Hepatocyte (in vitro differentiated cells): ENCODE data around the gene ACOX3. TPM values are rescaled to one million over a fixed set of nuclear protein-coding genes. Genes with fewer than 3 reads are reported as not detected.

Experiments
- DNase-seq: peaks from one replicate; pipeline ENCODE4 v3.0.0-alpha.2; 2016; ENCODE audit warnings: low spot score
- H2AFZ ChIP-seq: fragments of 200-600 bp; sonication (generic); 2 replicates; pipeline ENCODE4 v1.6.0; 2016; ENCODE audit warnings: antibody characterized with exemption, mild to moderate bottlenecking
- H3K27ac ChIP-seq: fragments of 200-600 bp; sonication (generic); 2 replicates; pipeline ENCODE4 v1.5.1; 2016; ENCODE audit warnings: mild to moderate bottlenecking
- H3K27me3 ChIP-seq: fragments of 200-600 bp; sonication (generic); 2 replicates; pipeline ENCODE4 v1.6.1; 2016
- H3K36me3 ChIP-seq: fragments of 200-600 bp; sonication (generic); replicated peaks from 2 replicates; pipeline ENCODE4 v1.5.1; 2016; ENCODE audit warnings: low read depth; ENCODE audit not compliant: insufficient read depth
- H3K4me1 ChIP-seq: fragments of 200-600 bp; sonication (generic); 2 replicates; pipeline ENCODE4 v1.5.1; 2016; ENCODE audit warnings: mild to moderate bottlenecking, moderate library complexity; ENCODE audit not compliant: insufficient read depth
- H3K4me2 ChIP-seq: fragments of 200-600 bp; sonication (generic); 2 replicates; pipeline ENCODE4 v1.6.0; 2016
- H3K4me3 ChIP-seq: fragments of 200-600 bp; sonication (generic); 2 replicates; pipeline ENCODE4 v1.5.1; 2016; ENCODE audit warnings: mild to moderate bottlenecking
- H3K79me2 ChIP-seq: fragments of 200-600 bp; sonication (generic); 2 replicates; pipeline ENCODE4 v1.6.0; 2017; ENCODE audit warnings: mild to moderate bottlenecking
- H3K9me2 ChIP-seq: fragments of 200-600 bp; sonication (generic); replicated peaks from 2 replicates; pipeline ENCODE4 v1.6.0; 2017; ENCODE audit warnings: mild to moderate bottlenecking; ENCODE audit not compliant: insufficient read depth
- H3K9me3 ChIP-seq: fragments of 200-600 bp; sonication (generic); 2 replicates; pipeline ENCODE4 v1.5.1; 2016; ENCODE audit warnings: low read depth, mild to moderate bottlenecking
- H4K20me1 ChIP-seq: fragments of 200-600 bp; sonication (generic); 2 replicates; pipeline ENCODE4 v1.6.0; 2016; ENCODE audit warnings: mild to moderate bottlenecking; ENCODE audit not compliant: insufficient read depth, poor library complexity, severe bottlenecking
- CTCF ChIP-seq: fragments of 200-600 bp; sonication (generic); IDR thresholded peaks from 2 replicates; pipeline ENCODE4 v1.5.1; 2016; ENCODE audit warnings: antibody characterized with exemption, mild to moderate bottlenecking; ENCODE audit not compliant: poor library complexity
- EZH2 ChIP-seq: fragments of 200-600 bp; sonication (generic); IDR thresholded peaks from 2 replicates; pipeline ENCODE4 v1.6.1; 2016; ENCODE audit warnings: antibody characterized with exemption, mild to moderate bottlenecking, borderline replicate concordance
- EZH2phosphoT487 ChIP-seq: fragments of 200-600 bp; sonication (generic); IDR thresholded peaks from one replicate; pipeline ENCODE4 v1.6.1; 2018; ENCODE audit warnings: antibody characterized with exemption, mild to moderate bottlenecking, low read depth, moderate library complexity; ENCODE audit not compliant: unreplicated experiment, severe bottlenecking
- WGBS: methylation state at CpG from one replicate; pipeline ENCODE4 v1.1.6; 2016; ENCODE audit warnings: low lambda C conversion rate; ENCODE audit errors: missing lambda C conversion rate; 5-methylcytosine and 5-hydroxymethylcytosine counted together
- polyA plus RNA-seq: library from polyadenylated mRNA; unstranded; fragments of >200 nt; fragmentation: Nextera tagmentation; extraction: Ambion mirVana; gene quantifications from 2 replicates; pipeline ENCODE4 v1.2.1, GENCODE V29; 2016
- total RNA-seq: library from RNA; depleted of rRNA; stranded (reverse); fragments of >200 nt; gene quantifications from 2 replicates; pipeline ENCODE4 v1.2.3, GENCODE V29; 2014

ACOX3 gene
- total and polyA plus RNA-seq, 2 experiments from 2014 or later: 17.6 to 22.5 TPM

GRCh38 chr4:8364141-8364540 is 76.4 kb downstream of the ACOX3 start:
- 90% methylated on average over 7 of the region's 7 CpGs for WGBS
- Histone ChIP-seq H3K4me1 (no peaks in the 10 kb centered on the region), H3K36me3 (no peaks in the 10 kb centered on the region), H3K9me2 (no peaks in the 10 kb centered on the region), H3K27me3 (no peaks in the 10 kb centered on the region), H3K4me2 (no peak overlapping the region), H4K20me1 (no peaks in the 10 kb centered on the region), H2AFZ (no peak overlapping the region), H3K4me3 (no peak overlapping the region), H3K9me3 (peaks cover 11% of the 10 kb centered on the region), H3K27ac (no peak overlapping the region), H3K79me2 (no peaks in the 10 kb centered on the region)
- TF ChIP-seq CTCF (no peak), EZH2 (no peak), EZH2phosphoT487 (no peak)
- DNase-seq: no peak

GRCh38 chr4:8362483-8362882 is 78.0 kb downstream of the ACOX3 start:
- Histone ChIP-seq H3K27ac (no peak overlapping the region), H3K4me1 (no peaks in the 10 kb centered on the region), H3K9me2 (no peaks in the 10 kb centered on the region), H3K4me2 (no peak overlapping the region), H3K27me3 (no peaks in the 10 kb centered on the region), H3K9me3 (peaks cover 11% of the 10 kb centered on the region), H3K4me3 (no peak overlapping the region), H2AFZ (no peak overlapping the region), H3K79me2 (no peaks in the 10 kb centered on the region), H3K36me3 (no peaks in the 10 kb centered on the region), H4K20me1 (no peaks in the 10 kb centered on the region)
- TF ChIP-seq CTCF (no peak), EZH2 (no peak), EZH2phosphoT487 (no peak)
- WGBS: 77% methylated on average over 1 of the region's 1 CpG
- no peak for DNase-seq

GRCh38 chr4:8359193-8359592 is 81.3 kb downstream of the ACOX3 start:
- no peak overlapping the region for H3K4me2 ChIP-seq
- DNase-seq: no peak
- H3K9me3 ChIP-seq: peaks cover 11% of the 10 kb centered on the region
- H3K4me3 ChIP-seq: no peak overlapping the region
- no peak for TF ChIP-seq EZH2phosphoT487
- TF ChIP-seq CTCF: no peak
- TF ChIP-seq EZH2: no peak
- no peaks in the 10 kb centered on the region for H3K79me2 ChIP-seq
- H3K27ac ChIP-seq: no peak overlapping the region
- H3K27me3 ChIP-seq: no peaks in the 10 kb centered on the region
- H3K9me2 ChIP-seq: no peaks in the 10 kb centered on the region
- H2AFZ ChIP-seq: no peak overlapping the region
- no peaks in the 10 kb centered on the region for H3K4me1 ChIP-seq
- 81% methylated on average over 5 of the region's 5 CpGs for WGBS
- H3K36me3 ChIP-seq: no peaks in the 10 kb centered on the region
- no peaks in the 10 kb centered on the region for H4K20me1 ChIP-seq

- H3K79me2 ChIP-seq: no peaks in the 10 kb centered on the region
- H4K20me1 ChIP-seq: no peaks in the 10 kb centered on the region
- H3K4me2 ChIP-seq: no peak overlapping the region
- no peaks in the 10 kb centered on the region for H3K27me3 ChIP-seq
- TF ChIP-seq CTCF (no peak), EZH2 (no peak), EZH2phosphoT487 (no peak)
- 87% methylated on average over 8 of the region's 8 CpGs for WGBS
- H3K4me3 ChIP-seq: no peak overlapping the region
- H3K4me1 ChIP-seq: peaks cover 4% of the 10 kb centered on the region
- no peaks in the 10 kb centered on the region for H3K9me2 ChIP-seq
- H3K27ac ChIP-seq: no peak overlapping the region
- H3K36me3 ChIP-seq: no peaks in the 10 kb centered on the region
- DNase-seq: no peak
- H2AFZ ChIP-seq: no peak overlapping the region
- H3K9me3 ChIP-seq: peaks cover 2% of the 10 kb centered on the region
These were observed 83.7 kb downstream of the ACOX3 start for GRCh38 chr4:8356856-8357255.
